Inferior parietal cortex (tissue), 1 donor: ENCODE results near the gene ASMT.
"Not testable (repeated sequence)": the region's sequence is repeated elsewhere in the genome, so short reads cannot be mapped to it uniquely, and the experiment has no call there.

Experiments used
- DNase-seq: peaks from one replicate; pipeline ENCODE4 v3.0.0-alpha.2; 2016; ENCODE audit errors: extremely low spot score

Gene ASMT, protein sequence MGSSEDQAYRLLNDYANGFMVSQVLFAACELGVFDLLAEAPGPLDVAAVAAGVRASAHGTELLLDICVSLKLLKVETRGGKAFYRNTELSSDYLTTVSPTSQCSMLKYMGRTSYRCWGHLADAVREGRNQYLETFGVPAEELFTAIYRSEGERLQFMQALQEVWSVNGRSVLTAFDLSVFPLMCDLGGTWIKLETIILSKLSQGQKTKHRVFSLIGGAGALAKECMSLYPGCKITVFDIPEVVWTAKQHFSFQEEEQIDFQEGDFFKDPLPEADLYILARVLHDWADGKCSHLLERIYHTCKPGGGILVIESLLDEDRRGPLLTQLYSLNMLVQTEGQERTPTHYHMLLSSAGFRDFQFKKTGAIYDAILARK

DNA sequence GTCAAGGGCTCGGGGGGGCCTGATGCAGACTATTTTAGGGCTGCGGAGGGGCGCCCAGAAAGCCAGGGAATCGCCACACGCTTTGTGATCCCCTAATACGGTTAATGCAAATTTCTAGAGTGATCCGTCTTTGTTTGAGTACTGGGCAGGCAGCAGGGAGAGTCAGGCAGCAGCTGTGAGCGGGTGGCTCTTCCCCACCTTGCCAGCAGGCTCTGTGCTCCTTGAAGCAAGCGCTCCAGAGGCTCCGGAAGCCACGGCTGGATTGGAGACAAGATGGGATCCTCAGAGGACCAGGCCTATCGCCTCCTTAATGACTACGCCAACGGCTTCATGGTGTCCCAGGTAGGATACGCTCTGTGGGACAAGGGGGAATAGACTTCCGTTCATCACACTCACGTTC lies at the start of gene ASMT:
Gene ASMT, plus strand, starts transcription at position 133 of the 400 bp plus-strand sequence. Its CDS starts 141 bp downstream, at position 274.
- DNase-seq, result no peak

DNA sequence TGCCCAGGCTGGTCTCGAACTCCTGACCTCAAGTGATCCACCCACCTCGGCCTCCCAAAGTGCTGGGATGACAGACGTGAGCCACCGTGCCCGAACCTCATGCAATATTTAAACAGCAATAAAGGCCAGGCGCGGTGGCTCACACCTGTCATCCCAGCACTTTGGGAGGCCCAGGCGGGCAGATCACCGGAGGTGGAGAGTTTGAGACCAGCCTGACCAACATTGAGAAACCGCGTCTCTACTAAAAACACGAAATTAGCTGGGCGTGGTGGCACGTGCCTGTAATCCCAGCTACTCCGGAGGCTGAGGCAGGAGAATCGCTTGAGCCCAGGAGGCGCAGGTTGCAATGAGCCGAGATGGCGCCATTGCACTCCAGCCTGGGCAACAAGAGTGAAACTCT lies 40.7 kb upstream of the ASMT start:
- DNase-seq, result not testable (repeated sequence)

DNA sequence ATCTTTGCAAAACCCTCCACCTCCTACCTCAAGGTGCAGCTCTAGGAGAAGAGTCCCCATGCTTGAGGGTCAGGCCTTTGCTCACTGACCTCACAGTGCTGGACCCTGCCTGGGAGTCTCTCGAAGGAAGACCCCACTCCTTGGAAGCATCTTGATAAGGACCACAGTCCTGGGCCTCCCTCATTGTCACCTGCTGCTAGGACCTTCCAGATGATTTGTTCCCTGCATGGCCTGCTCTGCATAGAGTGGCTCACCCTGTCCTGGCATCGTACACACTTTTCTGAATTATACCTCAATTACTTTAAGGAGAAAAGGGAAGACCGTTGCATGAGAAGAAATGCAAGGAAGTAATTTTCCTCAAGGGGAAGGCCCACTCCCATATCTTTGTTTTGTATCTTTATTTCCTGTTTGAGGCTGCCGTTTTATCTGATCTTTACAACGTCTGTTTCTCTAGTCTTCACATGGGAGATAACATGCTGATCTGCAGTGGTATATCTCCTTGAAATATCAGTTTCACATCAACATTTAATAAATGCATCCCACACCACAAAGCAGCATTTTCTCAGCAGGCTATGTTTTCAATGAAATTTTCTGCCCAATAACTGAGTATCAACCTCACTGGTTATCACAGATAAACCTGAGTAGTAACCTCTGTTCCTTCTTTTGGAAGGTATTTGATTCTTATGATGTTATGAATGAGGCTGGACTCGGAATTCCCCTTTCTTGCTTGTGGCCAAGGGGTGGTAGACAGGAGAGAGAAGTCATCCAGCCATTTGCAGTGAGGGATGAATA lies 38.5 kb upstream of the ASMT start:
- DNase-seq, result no peak

DNA sequence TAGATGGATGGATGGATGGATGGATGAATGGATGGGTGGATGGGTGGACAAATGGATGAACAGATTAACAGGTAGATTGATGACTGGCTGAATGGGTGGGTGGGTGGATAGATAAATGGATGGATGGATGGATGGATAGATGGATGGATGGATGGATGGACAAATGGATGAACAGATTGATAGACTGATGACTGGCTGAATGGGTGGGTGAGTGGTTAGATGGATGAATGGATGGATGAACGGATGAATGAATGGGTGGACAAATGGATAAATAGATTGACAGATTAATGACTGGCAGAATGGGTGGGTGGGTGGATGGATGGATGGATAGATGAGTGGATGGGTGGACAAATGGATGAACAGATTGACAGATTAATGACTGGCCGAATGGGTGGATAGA lies 37.0 kb upstream of the ASMT start:
- DNase-seq, result no peak

DNA sequence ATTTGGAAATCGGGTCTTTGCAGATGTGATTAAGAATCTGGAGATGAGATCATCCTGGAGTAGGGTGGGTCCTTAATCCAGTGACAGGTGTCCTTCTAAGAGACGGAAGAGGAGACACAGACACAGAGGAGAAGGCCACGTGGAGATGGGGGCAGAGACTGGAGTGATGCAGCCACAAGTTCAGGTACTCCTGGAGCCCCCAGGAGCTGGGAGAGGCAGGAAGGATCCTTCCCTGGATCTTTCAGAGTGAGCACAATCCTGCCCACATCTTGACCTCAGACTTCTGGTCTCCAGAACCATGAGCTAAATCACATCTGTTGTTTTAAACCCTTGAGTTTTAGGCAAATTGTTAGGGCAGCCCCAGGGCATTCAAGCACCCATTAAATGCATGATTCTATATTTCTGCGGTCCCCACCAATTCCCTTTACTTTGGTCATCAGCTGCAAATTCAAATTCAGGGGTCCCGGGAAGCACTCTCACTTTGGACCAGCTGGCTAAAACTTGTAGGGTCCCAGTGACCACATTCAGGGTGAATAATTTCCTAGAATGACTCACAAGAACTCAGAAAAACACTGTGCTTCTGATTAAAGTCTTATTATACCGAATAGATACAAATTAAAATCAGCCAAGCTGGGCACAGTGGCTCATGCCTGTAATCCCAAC lies 36.2 kb upstream of the ASMT start:
- DNase-seq, result no peak

DNA sequence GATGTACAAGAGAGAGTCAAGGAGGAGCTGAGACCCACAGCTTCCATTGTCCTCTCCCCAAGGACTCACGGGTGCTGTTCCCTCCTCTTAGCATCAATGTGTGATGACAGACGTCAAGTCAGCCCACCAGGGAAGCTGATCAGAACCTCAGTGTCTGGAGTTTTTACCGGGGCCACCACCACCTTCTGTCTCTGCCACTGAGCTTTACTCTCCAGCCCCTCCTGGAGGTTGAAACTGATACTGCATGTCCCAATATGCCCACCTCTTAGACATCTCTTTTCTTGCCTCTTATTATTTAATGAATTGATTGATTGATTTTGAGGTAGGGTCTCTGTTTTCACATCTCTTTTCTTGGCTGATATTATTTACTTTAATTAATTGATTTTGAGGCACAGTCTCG lies 33.7 kb upstream of the ASMT start:
- no peak for DNase-seq

DNA sequence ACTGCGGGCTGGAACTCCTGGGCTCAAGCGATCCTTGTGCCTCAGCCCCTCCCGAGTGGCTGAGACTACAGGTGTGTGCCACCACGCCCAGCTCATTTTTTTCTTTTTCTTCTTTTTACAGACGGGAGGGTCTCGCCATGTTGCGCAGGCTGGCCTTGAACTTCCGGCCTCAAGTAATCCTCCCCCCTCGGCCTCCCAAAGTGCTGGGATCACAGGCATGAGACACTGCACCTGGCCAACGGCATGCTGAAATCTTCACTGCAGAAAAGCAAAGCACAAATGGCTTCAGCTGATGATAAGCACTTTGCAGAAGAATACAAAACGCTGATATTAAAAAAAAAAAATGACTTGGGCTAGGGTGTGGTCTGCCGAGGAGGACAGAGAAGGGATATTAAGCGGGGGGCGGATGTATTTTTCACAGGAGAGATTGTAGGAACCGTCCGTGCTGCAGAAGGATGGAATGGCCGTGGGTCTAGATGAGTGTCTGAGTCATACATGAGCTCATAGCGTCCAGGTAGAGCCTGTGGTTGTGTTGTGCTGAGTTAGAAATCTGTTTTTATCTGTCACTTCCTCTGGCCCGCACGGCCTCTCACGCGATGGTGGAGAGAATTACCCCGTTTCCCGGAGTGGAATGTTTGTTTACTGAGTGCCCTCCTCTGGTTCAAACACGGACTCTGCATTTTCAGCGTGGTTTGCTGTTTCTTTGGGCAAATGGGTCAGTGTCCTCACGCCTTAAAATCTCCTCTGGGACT lies 32.0 kb upstream of the ASMT start:
- no peak for DNase-seq

DNA sequence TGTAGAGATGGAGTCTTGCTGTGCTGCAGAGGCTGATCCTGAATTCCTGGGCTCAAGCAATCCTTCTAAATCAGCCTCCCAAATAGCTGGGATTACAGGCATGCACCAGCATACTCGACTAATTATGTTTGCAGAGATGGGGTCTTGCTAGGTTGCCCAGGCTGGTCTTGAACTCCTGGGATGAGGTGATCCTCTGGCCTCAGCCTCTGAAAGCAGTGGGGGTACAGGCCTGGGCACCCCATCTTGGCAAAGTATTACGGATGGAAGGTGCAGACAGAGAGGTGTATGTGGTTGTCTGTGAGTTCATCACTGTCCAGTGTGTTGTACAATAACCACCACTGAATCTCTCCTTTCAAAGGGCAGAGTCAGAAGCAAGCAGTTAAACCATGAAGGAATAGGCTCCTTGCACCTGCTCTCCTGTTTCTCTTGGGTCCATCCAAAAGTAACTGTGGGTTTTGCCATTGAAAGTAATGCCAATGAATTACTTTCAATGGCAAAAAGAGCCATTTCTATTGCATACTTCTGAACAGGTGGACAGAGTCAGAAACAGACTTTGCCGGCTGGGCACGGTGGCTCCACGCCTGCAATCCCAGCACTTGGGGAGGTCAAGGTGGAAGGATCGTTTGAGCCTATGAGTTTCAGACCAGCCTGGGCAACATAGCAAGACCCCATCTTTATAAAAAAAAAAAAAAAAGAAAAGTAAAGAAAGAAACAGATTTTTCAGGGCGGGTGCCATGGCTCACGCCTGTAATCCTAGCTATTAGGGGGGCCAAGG lies 30.4 kb upstream of the ASMT start:
- no peak for DNase-seq

DNA sequence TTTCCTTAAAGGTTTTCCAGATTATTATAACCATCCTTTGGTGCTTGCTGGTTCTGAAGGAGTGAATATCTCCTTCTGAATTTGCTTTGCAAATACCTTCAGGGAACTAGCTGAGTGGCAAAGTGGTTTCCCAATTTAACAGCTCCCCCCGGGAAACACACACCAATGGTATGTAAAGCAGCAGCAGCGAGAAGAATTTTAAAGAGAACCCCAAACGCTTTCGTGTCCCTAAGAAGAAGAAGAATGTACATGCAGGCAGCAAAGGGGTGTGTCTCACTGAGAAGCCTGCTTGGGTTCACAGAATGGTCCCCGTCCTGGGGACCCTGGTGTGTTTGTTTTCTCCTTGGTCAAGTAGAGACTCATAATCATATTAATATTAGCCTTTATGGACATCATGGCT lies 27.7 kb upstream of the ASMT start:
- no peak for DNase-seq

DNA sequence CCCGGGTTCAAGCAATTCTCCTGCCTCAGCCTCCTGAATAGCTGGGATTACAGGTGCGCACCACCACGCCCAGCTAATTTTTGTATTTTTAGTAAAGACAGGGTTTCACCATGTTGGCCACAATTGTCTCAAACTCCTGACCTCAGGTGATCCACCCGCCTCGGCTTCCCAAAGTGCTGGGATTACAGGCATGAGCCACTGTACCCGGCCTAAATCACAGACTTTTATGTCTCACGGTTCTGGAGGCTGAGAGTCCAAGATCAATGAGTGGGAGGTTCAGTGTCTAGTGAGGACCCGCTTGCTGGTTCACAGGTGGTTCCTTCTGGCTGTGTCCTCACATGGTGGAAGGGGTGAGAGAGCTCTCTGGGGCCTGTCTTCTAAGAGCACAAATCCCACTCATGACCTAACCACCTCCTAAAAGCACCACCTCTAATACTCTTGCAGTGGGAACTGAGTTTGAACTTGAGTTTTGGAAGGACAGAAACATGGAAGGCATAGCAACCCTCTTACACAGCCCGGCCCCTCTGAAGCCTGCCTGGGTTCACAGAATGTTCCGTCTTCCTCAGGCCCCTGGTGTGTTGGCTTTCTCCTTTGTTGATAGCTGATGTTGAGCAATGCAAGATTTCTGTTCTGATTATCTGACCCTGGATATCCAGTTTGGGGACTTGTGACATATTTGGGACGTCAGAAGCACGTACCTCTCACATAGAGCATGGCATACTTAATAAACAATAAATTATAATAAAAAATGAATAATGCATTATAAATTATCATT lies 25.3 kb upstream of the ASMT start:
- DNase-seq, result no peak

DNA sequence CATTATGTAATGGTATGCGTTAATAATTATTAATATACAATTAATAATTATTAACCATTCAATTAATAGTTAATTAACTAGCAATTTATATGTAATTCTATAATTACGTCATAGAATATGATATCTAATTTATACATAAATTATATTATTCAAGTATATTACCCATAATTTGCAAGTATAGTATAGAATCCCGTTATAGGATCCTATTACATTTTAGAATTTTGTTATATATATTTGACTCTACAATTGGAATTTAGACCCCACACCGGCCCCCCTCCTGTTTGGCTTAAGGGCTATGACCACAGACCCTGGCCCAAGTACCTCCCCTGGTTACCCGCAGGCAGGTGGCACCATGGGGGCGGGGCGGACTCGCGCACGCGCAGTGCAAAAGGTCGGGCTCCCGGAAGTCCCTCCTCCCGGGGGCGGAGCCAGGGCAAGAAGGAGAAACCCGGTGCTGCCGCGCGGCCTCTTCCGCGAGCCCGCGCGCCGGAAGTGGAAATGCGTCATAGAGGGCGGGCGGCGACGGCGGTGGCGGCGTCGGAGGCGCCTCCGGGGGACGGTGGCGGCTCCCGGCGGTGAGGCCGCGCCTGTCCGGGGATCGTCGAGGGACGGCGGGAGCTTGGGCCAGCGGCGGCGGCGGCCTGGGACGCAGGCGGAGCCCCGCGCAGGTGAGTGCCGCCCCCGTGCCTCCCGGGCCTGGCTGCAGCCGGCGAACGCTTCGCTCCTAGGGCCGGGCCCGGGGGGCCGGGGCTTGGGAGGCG lies 23.6 kb upstream of the ASMT start, which contains the start of gene AKAP17A:
Gene AKAP17A, plus strand, starts transcription at position 503 of the 761 bp plus-strand sequence. CDS start 1,859 bp downstream, outside the sequence.
- DNase-seq, result peak; percentile 96

DNA sequence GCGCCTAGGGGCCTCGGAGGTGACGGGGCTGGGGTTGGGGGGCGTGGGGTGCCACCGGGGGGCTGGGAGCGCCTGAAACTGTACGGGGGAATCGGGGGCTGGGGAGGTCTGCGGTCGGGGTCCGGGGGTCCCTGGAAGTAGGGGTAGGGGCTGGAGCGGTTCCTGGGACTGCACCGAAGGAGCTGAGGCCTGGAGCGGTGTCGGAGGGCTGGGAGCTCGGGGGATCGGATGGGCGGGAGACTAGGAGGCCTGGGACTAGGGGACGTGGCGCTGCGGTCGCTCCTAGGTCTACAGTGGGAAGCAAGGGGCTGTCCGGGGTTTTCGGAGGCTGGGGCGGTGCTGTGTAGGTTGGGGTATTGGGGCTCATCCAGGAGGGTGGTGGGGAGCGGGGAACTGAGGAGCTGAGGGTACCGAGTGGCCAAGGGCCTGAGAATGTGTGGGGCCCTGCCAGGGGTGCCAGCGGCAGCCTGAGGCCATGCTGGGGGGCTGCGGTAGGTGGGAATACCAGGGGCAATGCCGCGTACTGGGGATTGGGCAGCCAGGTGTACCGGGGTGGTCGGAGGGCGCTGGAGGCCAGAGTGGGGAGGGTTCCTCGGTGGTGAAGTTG lies 22.9 kb upstream of the ASMT start:
- DNase-seq, result no peak

DNA sequence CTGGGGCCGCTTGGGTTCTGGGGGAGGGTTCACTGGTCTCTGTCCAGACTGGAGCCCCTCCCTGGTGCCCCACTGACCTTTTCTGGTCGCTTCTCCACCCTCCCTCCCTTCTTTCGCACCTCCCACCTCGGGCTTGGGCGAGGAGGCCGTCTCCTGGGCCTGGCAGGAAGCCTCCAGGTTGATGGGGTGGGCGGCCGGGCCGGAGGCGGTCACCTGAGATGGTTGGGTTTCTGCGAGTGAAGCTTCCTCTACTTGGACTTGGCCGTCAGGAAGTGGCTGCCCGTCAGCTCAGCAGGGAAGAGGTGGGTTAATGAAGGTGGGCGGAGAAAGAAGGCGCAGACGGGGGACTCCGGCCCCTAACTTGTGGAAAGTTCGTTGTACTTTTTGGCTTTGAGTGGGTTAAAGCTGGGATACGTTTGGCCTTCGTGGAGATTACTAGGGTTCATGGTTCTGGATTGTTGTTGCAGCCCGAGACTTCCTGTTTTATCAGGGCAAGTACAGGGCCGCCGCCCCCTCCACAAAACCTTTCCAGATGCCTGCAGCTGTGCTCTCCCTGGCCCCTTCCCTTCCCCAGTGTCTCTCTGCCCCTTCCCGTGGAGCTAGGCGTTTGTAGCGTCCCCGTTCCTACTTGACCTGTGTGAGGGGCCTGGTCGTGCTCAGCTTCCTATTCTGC lies 22.3 kb upstream of the ASMT start:
- DNase-seq, result no peak

DNA sequence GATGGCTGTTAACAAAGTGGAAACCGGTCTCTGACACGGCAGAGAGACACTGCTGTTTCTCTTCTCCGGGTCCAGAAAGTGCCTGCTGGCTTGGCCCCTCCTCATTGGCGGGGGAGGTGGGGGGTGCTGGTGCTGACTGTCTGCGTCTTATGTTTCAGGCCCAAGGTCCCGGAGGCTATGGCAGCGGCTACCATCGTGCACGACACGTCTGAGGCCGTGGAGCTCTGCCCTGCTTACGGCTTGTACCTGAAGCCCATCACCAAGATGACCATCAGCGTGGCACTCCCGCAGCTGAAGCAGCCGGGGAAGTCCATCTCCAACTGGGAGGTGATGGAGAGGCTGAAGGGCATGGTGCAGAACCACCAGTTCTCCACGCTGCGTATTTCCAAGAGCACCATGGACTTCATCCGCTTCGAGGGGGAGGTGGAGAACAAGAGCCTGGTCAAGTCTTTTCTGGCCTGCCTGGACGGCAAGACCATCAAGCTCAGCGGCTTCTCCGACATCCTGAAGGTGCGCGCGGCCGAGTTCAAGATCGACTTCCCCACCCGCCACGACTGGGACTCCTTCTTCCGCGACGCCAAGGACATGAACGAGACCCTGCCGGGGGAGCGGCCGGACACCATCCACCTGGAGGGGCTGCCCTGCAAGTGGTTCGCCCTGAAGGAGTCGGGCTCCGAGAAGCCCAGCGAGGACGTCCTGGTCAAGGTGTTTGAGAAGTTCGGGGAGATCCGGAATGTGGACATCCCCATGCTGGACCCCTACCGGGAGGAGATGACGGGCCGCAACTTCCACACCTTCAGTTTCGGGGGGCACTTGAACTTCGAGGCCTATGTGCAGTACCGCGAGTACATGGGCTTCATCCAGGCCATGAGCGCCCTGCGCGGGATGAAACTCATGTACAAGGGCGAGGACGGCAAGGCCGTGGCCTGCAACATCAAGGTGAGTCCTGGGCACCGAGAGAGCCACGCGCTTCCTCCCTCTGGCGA lies 21.3 kb upstream of the ASMT start:
- DNase-seq, result no peak

DNA sequence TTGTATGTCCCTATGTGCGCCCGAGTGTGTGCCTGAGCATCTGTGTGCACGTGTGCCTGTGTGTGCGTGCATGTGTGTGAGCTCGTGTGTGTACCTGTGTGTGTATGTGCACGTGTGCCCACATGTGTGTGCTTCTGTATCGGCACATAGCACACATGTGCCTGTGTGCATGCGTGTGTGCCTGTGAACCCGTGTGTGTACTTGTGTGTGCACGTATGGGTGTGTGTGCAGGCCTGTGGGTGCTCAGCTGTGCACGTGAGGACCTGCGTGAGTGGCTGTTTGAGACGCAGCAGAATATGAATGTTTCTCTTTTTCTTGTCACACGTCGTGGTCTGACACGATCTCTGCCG lies 19.2 kb upstream of the ASMT start:
- DNase-seq, result no peak

DNA sequence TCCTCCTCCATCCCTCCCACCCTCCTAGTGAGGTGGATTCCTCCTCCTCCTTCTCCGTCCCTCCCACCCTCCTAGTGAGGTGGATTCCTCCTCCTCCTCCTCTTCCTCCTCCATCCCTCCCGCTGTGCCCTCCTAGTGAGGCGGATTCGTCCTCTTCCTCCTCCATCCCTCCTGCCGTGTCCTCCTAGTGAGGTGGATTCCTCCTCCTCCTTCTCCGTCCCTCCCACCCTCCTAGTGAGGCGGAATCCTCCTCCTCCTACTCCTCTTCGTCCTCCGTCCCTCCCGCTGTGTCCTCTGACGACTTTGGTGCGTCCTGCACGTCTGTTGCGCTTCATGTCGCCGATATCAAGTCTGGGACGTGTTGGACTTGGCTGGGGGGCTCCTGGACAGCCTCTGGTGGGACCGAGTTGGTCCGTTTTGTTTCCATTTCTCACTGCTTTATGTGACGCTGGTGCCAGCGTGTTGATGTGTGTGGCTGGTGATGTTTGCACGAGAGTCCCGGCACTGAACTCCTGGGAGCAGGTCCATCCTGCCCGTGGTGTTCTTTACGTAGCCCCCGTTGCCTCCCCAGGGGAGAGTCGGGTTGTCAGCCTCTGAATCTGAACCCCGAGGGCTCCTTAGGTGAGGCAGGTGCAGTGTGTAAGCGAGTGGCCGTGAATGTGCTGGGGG lies 18.0 kb upstream of the ASMT start:
- no peak for DNase-seq
